Smooth muscle cell (in vitro differentiated cells): ENCODE data around the gene RNLS. TPM values are rescaled to one million over a fixed set of nuclear protein-coding genes. Genes with fewer than 3 reads are reported as not detected.

ENCODE experiments used
- DNase-seq: peaks from one replicate; lab custom pipeline; 2025; ENCODE audit not compliant: unreplicated experiment; lab: John Stamatoyannopoulos, UW
- H2AFZ ChIP-seq: fragments of 200-600 bp; sonication (generic); 2 replicates; pipeline ENCODE4 v1.6.0; 2016; ENCODE audit warnings: antibody characterized with exemption, low read depth, mild to moderate bottlenecking
- H3F3A ChIP-seq: fragments of 200-600 bp; sonication (generic); 2 replicates; pipeline ENCODE4 v1.6.0; 2017; ENCODE audit warnings: antibody characterized with exemption, low read depth
- H3K27ac ChIP-seq: fragments of 200-600 bp; sonication (generic); 2 replicates; pipeline ENCODE4 v1.5.1; 2016; ENCODE audit warnings: low read depth, mild to moderate bottlenecking
- H3K27me3 ChIP-seq: fragments of 200-600 bp; sonication (generic); 2 replicates; pipeline ENCODE4 v1.6.1; 2016; ENCODE audit warnings: low read depth, mild to moderate bottlenecking
- H3K36me3 ChIP-seq: fragments of 200-600 bp; sonication (generic); 2 replicates; pipeline ENCODE4 v1.5.1; 2016; ENCODE audit warnings: low read depth
- H3K4me1 ChIP-seq: fragments of 200-600 bp; sonication (generic); 2 replicates; pipeline ENCODE4 v1.5.1; 2016; ENCODE audit warnings: low read depth
- H3K4me2 ChIP-seq: fragments of 200-600 bp; sonication (generic); 2 replicates; pipeline ENCODE4 v1.6.0; 2016; ENCODE audit warnings: mild to moderate bottlenecking
- H3K4me3 ChIP-seq: fragments of 200-600 bp; sonication (generic); 2 replicates; pipeline ENCODE4 v1.5.1; 2016; ENCODE audit warnings: mild to moderate bottlenecking
- H3K79me2 ChIP-seq: fragments of 200-600 bp; sonication (generic); 2 replicates; pipeline ENCODE4 v1.6.0; 2016; ENCODE audit warnings: low read depth, mild to moderate bottlenecking
- H3K9ac ChIP-seq: fragments of 200-600 bp; sonication (generic); 2 replicates; pipeline ENCODE4 v1.6.0; 2016; ENCODE audit warnings: low read depth
- H3K9me3 ChIP-seq: fragments of 200-600 bp; sonication (generic); replicated peaks from 2 replicates; pipeline ENCODE4 v1.5.1; 2016; ENCODE audit warnings: low read depth
- H4K20me1 ChIP-seq: fragments of 200-600 bp; sonication (generic); 2 replicates; pipeline ENCODE4 v1.6.0; 2016; ENCODE audit warnings: low read depth
- WGBS: methylation state at CpG from one replicate; pipeline ENCODE4 v1.1.7; 2016; ENCODE audit warnings: low lambda C conversion rate; 5-methylcytosine and 5-hydroxymethylcytosine counted together
- polyA plus RNA-seq: library from polyadenylated mRNA; unstranded; fragments of >200 nt; fragmentation: Nextera tagmentation; extraction: Ambion mirVana; gene quantifications from 2 replicates; pipeline ENCODE4 v1.2.1, GENCODE V29; 2016
- total RNA-seq: library from RNA; depleted of rRNA; stranded (reverse); fragments of >200 nt; gene quantifications from 2 replicates; pipeline ENCODE4 v1.2.3, GENCODE V29; 2014
- TF ChIP-seq, protein P1 (sequence below): fragments of 200-600 bp; sonication (generic); IDR thresholded peaks from 2 replicates; pipeline ENCODE4 v1.5.1; 2017; ENCODE audit warnings: borderline replicate concordance, mild to moderate bottlenecking, antibody characterized with exemption; ENCODE audit not compliant: insufficient read depth, poor library complexity, severe bottlenecking

RNLS gene
- total and polyA plus RNA-seq, 2 experiments from 2014 or later = 4.8 to 11.2 TPM

- Histone ChIP-seq H3K9ac (no peak overlapping the region), H3K9me3 (no peaks in the 10 kb centered on the region), H2AFZ (no peak overlapping the region), H4K20me1 (no peaks in the 10 kb centered on the region), H3F3A (no peaks in the 10 kb centered on the region), H3K4me3 (no peak overlapping the region), H3K79me2 (no peaks in the 10 kb centered on the region), H3K27me3 (peaks cover 45% of the 10 kb centered on the region), H3K4me2 (no peak overlapping the region), H3K4me1 (no peaks in the 10 kb centered on the region), H3K36me3 (no peaks in the 10 kb centered on the region), H3K27ac (no peak overlapping the region)
- WGBS = 45% methylated on average over 1 of the region's 1 CpG
- no peak for DNase-seq
- TF ChIP-seq, protein P1, sequence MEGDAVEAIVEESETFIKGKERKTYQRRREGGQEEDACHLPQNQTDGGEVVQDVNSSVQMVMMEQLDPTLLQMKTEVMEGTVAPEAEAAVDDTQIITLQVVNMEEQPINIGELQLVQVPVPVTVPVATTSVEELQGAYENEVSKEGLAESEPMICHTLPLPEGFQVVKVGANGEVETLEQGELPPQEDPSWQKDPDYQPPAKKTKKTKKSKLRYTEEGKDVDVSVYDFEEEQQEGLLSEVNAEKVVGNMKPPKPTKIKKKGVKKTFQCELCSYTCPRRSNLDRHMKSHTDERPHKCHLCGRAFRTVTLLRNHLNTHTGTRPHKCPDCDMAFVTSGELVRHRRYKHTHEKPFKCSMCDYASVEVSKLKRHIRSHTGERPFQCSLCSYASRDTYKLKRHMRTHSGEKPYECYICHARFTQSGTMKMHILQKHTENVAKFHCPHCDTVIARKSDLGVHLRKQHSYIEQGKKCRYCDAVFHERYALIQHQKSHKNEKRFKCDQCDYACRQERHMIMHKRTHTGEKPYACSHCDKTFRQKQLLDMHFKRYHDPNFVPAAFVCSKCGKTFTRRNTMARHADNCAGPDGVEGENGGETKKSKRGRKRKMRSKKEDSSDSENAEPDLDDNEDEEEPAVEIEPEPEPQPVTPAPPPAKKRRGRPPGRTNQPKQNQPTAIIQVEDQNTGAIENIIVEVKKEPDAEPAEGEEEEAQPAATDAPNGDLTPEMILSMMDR = no peak
These were observed 9.3 kb upstream of the RNLS start for GRCh38 chr10:88592381-88592780.

DNA sequence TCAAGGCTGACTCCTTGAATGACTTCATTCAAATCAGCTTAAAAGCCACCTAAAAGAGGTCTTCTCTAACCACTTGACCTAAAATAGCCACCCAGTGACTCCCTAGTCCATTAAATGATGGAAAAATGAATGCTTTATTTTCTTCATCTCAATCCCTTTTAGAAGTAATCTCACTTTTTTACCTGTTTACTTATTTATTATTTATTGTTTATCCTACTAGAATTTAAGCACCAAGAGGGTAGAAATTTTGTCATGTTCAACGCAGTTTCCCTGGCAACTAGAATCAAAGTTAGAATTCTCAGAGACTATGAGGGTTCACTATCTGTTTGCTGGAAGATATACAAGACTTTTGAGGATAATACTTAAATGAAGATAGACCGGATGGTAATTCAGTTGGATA, 3.3 kb upstream of the RNLS start, which contains the start of gene LIPJ:
Gene LIPJ, plus strand, starts transcription at position 301 of the 400 bp plus-strand sequence. CDS start 3,926 bp downstream, outside the sequence.
- Histone ChIP-seq H3K4me2 (no peak within 1 kb of the TSS), H3K9ac (no peak within 1 kb of the TSS), H3K79me2 (no peaks in the 10 kb centered on the region), H4K20me1 (no peaks in the 10 kb centered on the region), H3F3A (no peaks in the 10 kb centered on the region), H3K4me1 (no peaks in the 10 kb centered on the region), H3K27ac (no peak within 1 kb of the TSS), H3K36me3 (no peaks in the 10 kb centered on the region), H3K4me3 (no peak within 1 kb of the TSS), H2AFZ (no peak within 1 kb of the TSS), H3K9me3 (no peaks in the 10 kb centered on the region), H3K27me3 (peaks cover 58% of the 10 kb centered on the region)
- no peak for DNase-seq
- 94% methylated on average over 2 of the region's 2 CpGs for WGBS
- TF ChIP-seq, protein P1 = no peak

- H3K4me2 ChIP-seq = peak overlapping the region; percentile 97
- no peaks in the 10 kb centered on the region for H3K79me2 ChIP-seq
- H3K27me3 ChIP-seq = peaks cover 36% of the 10 kb centered on the region
- H3K4me3 ChIP-seq = peak overlapping the region; percentile 75
- peak overlapping the region; percentile 95 for H2AFZ ChIP-seq
- H3K4me1 ChIP-seq = no peaks in the 10 kb centered on the region
- DNase-seq = no peak
- no peaks in the 10 kb centered on the region for H4K20me1 ChIP-seq
- H3K9me3 ChIP-seq = no peaks in the 10 kb centered on the region
- 57% methylated on average over 7 of the region's 7 CpGs for WGBS
- H3K27ac ChIP-seq = peak overlapping the region; percentile 6
- H3F3A ChIP-seq = no peaks in the 10 kb centered on the region
- TF ChIP-seq, protein P1 = no peak
- H3K9ac ChIP-seq = peak overlapping the region; percentile 41
- no peaks in the 10 kb centered on the region for H3K36me3 ChIP-seq
These were observed 453 bp upstream of the RNLS start for GRCh38 chr10:88583584-88583957.

- no peak for DNase-seq
- no peaks in the 10 kb centered on the region for H3K36me3 ChIP-seq
- H3K4me2 ChIP-seq = peak overlapping the region; percentile 97
- H3K27me3 ChIP-seq = peaks cover 25% of the 10 kb centered on the region
- H3K79me2 ChIP-seq = no peaks in the 10 kb centered on the region
- no peaks in the 10 kb centered on the region for H3K4me1 ChIP-seq
- H3K9ac ChIP-seq = no peak overlapping the region
- H3K27ac ChIP-seq = peak overlapping the region; percentile 6
- no peaks in the 10 kb centered on the region for H3K9me3 ChIP-seq
- TF ChIP-seq, protein P1 = no peak
- H2AFZ ChIP-seq = peak overlapping the region; percentile 95
- H4K20me1 ChIP-seq = no peaks in the 10 kb centered on the region
- peak overlapping the region; percentile 75 for H3K4me3 ChIP-seq
- no peaks in the 10 kb centered on the region for H3F3A ChIP-seq
- WGBS = 7% methylated on average over 4 of the region's 4 CpGs
These were observed 710 bp downstream of the RNLS start for GRCh38 chr10:88582411-88582805.
